HG02588 (cell line): Measurements from ENCODE around the gene TTC13.
"Not testable (repeated sequence)": the region's sequence is repeated elsewhere in the genome, so short reads cannot be mapped to it uniquely, and the experiment has no call there.

Experiments
- ATAC-seq: cut with Tn5 transposase; IDR thresholded peaks from one replicate; pipeline ENCODE4 v1.9.1; 2021; ENCODE audit warnings: mild to moderate bottlenecking, moderate library complexity; ENCODE audit not compliant: unreplicated experiment

The TTC13 gene

GRCh38 chr1:230994860-230995259 lies 16.2 kb upstream of the TTC13 start:
- ATAC-seq, result no peak

- no peak for ATAC-seq
Observed at GRCh38 chr1:230992100-230992774, 13.6 kb upstream of the TTC13 start.

- no peak for ATAC-seq
Observed at GRCh38 chr1:230987448-230987847, 8.8 kb upstream of the TTC13 start.

GRCh38 chr1:230986976-230987375 lies 8.3 kb upstream of the TTC13 start:
- no peak for ATAC-seq

- ATAC-seq, result no peak
Observed at GRCh38 chr1:230985711-230986110, 7.0 kb upstream of the TTC13 start.

GRCh38 chr1:230984622-230985515 lies 6.2 kb upstream of the TTC13 start:
- not testable (repeated sequence) for ATAC-seq

GRCh38 chr1:230983811-230984210 lies 5.2 kb upstream of the TTC13 start:
- no peak for ATAC-seq

GRCh38 chr1:230982696-230983095 lies 4.0 kb upstream of the TTC13 start:
- no peak for ATAC-seq

- no peak for ATAC-seq
Observed at GRCh38 chr1:230979952-230980351, 1.3 kb upstream of the TTC13 start.

- ATAC-seq, result no peak
Observed at GRCh38 chr1:230979389-230979716, 692 bp upstream of the TTC13 start.

- peak; percentile 5 for ATAC-seq
Observed at GRCh38 chr1:230977761-230978490, 735 bp downstream of the TTC13 start.

- no peak for ATAC-seq
Observed at GRCh38 chr1:230976825-230977747, 1.6 kb downstream of the TTC13 start.

- ATAC-seq, result no peak
Observed at GRCh38 chr1:230976360-230976759, 2.3 kb downstream of the TTC13 start.

GRCh38 chr1:230975636-230976035 lies 3.0 kb downstream of the TTC13 start:
- no peak for ATAC-seq

- peak; percentile 61 for ATAC-seq
Observed at GRCh38 chr1:230972855-230973271, 5.8 kb downstream of the TTC13 start.

GRCh38 chr1:230971771-230972170 lies 6.9 kb downstream of the TTC13 start:
- no peak for ATAC-seq

GRCh38 chr1:230970432-230970831 lies 8.2 kb downstream of the TTC13 start:
- ATAC-seq, result no peak

GRCh38 chr1:230966358-230966873 lies 12.2 kb downstream of the TTC13 start:
- no peak for ATAC-seq

GRCh38 chr1:230965535-230965934 lies 13.1 kb downstream of the TTC13 start:
- ATAC-seq, result no peak

GRCh38 chr1:230964896-230965295 lies 13.8 kb downstream of the TTC13 start:
- ATAC-seq, result no peak
